SK-N-SH treated with all-trans-retinoic acid at 6 μM for 48 hours (cell line): Measurements from ENCODE around the gene SLC25A23.

ENCODE experiments used
- ATAC-seq: fragments of 200-7000 bp; cut with Tn5 transposase; 3 replicates; pipeline ENCODE4 v1.9.1; 2020; ENCODE audit warnings: mild to moderate bottlenecking, moderate library complexity
- ARNTL ChIP-seq: fragments of 450-650 bp; formaldehyde crosslinking; IDR thresholded peaks from 2 replicates; pipeline ENCODE4 v1.5.0; 2020; ENCODE audit warnings: low read depth, mild to moderate bottlenecking, moderate library complexity, borderline replicate concordance
- BACH2 ChIP-seq: fragments of 250-450 bp; sonication (Bioruptor Pico); IDR thresholded peaks from 2 replicates; pipeline ENCODE4 v1.9.0; 2021; ENCODE audit warnings: mild to moderate bottlenecking, borderline replicate concordance
- CREB5 ChIP-seq: fragments of 250-450 bp; sonication (Bioruptor Pico); IDR thresholded peaks from 2 replicates; pipeline ENCODE4 v1.5.1; 2020; ENCODE audit warnings: low read depth, mild to moderate bottlenecking, moderate library complexity
- CSDC2 ChIP-seq: fragments of 250-450 bp; sonication (Bioruptor Pico); IDR thresholded peaks from 2 replicates; pipeline ENCODE4 v1.5.0; 2020; ENCODE audit warnings: mild to moderate bottlenecking, moderate library complexity
- CSRNP3 ChIP-seq: fragments of 250-450 bp; sonication (Bioruptor Pico); IDR thresholded peaks from 2 replicates; pipeline ENCODE4 v1.5.1; 2021; ENCODE audit warnings: mild to moderate bottlenecking, moderate library complexity
- ESRRG ChIP-seq: fragments of 250-450 bp; sonication (Bioruptor Pico); IDR thresholded peaks from 2 replicates; pipeline ENCODE4 v1.6.1; 2021; ENCODE audit warnings: mild to moderate bottlenecking
- GLIS3 ChIP-seq: fragments of 250-450 bp; sonication (Bioruptor Pico); IDR thresholded peaks from 2 replicates; pipeline ENCODE4 v1.5.0; 2020; ENCODE audit warnings: mild to moderate bottlenecking, moderate library complexity
- ISL1 ChIP-seq: fragments of 250-450 bp; sonication (Bioruptor Pico); IDR thresholded peaks from 2 replicates; pipeline ENCODE4 v2.1.2; 2022; ENCODE audit warnings: mild to moderate bottlenecking, moderate library complexity
- OSR1 ChIP-seq: fragments of 250-450 bp; sonication (Bioruptor Pico); IDR thresholded peaks from 2 replicates; pipeline ENCODE4 v1.8.0; 2022; ENCODE audit warnings: moderate library complexity, mild to moderate bottlenecking, inconsistent platforms
- PATZ1 ChIP-seq: fragments of 250-450 bp; sonication (Bioruptor Pico); IDR thresholded peaks from 2 replicates; pipeline ENCODE4 v1.8.0; 2020; ENCODE audit warnings: mild to moderate bottlenecking, moderate library complexity, borderline replicate concordance
- POU6F1 ChIP-seq: fragments of 250-450 bp; sonication (Bioruptor Pico); IDR thresholded peaks from 2 replicates; pipeline ENCODE4 v1.8.0; 2021; ENCODE audit warnings: low read depth, mild to moderate bottlenecking, moderate library complexity, borderline replicate concordance
- PPARA ChIP-seq: fragments of 250-450 bp; sonication (Bioruptor Pico); IDR thresholded peaks from 2 replicates; pipeline ENCODE4 v1.5.0; 2020; ENCODE audit warnings: mild to moderate bottlenecking, borderline replicate concordance
- RARB ChIP-seq: fragments of 250-450 bp; sonication (Bioruptor Pico); IDR thresholded peaks from 2 replicates; pipeline ENCODE4 v1.8.0; 2021; ENCODE audit warnings: mild to moderate bottlenecking, moderate library complexity
- SNAI2 ChIP-seq: fragments of 250-450 bp; sonication (Bioruptor Pico); IDR thresholded peaks from 2 replicates; pipeline ENCODE4 v1.5.0; 2020; ENCODE audit warnings: mild to moderate bottlenecking, moderate library complexity
- TCF4 ChIP-seq: fragments of 250-450 bp; sonication (Bioruptor Pico); IDR thresholded peaks from 2 replicates; pipeline ENCODE4 v1.8.0; 2021; ENCODE audit warnings: mild to moderate bottlenecking, moderate library complexity, borderline replicate concordance
- TOX ChIP-seq: fragments of 250-450 bp; sonication (Bioruptor Pico); IDR thresholded peaks from 2 replicates; pipeline ENCODE4 v1.8.0; 2021; ENCODE audit warnings: mild to moderate bottlenecking, moderate library complexity, borderline replicate concordance
- TSHZ2 ChIP-seq: fragments of 250-450 bp; sonication (Bioruptor Pico); IDR thresholded peaks from 2 replicates; pipeline ENCODE4 v1.5.0; 2020; ENCODE audit warnings: mild to moderate bottlenecking, moderate library complexity
- ZC3H10 ChIP-seq: fragments of 250-450 bp; sonication (Bioruptor Pico); IDR thresholded peaks from 2 replicates; pipeline ENCODE4 v1.5.1; 2021; ENCODE audit warnings: mild to moderate bottlenecking, moderate library complexity
- ZFP3 ChIP-seq: fragments of 250-450 bp; sonication (Bioruptor Pico); IDR thresholded peaks from 2 replicates; pipeline ENCODE4 v1.5.0; 2020; ENCODE audit warnings: mild to moderate bottlenecking, moderate library complexity
- ZFP30 ChIP-seq: fragments of 450-650 bp; formaldehyde crosslinking; IDR thresholded peaks from 2 replicates; pipeline ENCODE4 v1.5.0; 2022; ENCODE audit warnings: mild to moderate bottlenecking, moderate library complexity
- ZNF565 ChIP-seq: fragments of 450-650 bp; formaldehyde crosslinking; conservative IDR thresholded peaks from 2 replicates; pipeline ENCODE4 v1.5.0; 2020; ENCODE audit warnings: low read depth, mild to moderate bottlenecking, moderate library complexity
- ZNF70 ChIP-seq: fragments of 450-650 bp; formaldehyde crosslinking; IDR thresholded peaks from 2 replicates; pipeline ENCODE4 v1.5.0; 2020; ENCODE audit warnings: mild to moderate bottlenecking, moderate library complexity
- ZNF8 ChIP-seq: fragments of 450-650 bp; formaldehyde crosslinking; IDR thresholded peaks from 2 replicates; pipeline ENCODE4 v1.5.0; 2020; ENCODE audit warnings: mild to moderate bottlenecking, moderate library complexity

SLC25A23 gene

GRCh38 chr19:6433663-6434062 is 25.9 kb downstream of the SLC25A23 start, which contains the start of gene SLC25A41:
TSS of gene SLC25A41 (minus strand) at chr19:6433763. CDS start at chr19:6433693, 70 bp downstream.
- TF ChIP-seq PATZ1 (CRISPR knock-in tag): no peak
- TF ChIP-seq TCF4 (CRISPR knock-in tag): no peak
- no peak for TF ChIP-seq ESRRG
- no peak for TF ChIP-seq SNAI2
- no peak for TF ChIP-seq OSR1
- no peak for TF ChIP-seq ZNF70
- TF ChIP-seq ISL1 (CRISPR knock-in tag): no peak
- TF ChIP-seq BACH2 (CRISPR knock-in tag): no peak
- TF ChIP-seq ZNF8 (CRISPR knock-in tag): no peak
- no peak for TF ChIP-seq CSRNP3
- no peak for TF ChIP-seq RARB (CRISPR knock-in tag)
- no peak for TF ChIP-seq ZC3H10
- no peak for ATAC-seq

GRCh38 chr19:6433165-6433564 is 26.4 kb downstream of the SLC25A23 start:
- no peak for TF ChIP-seq TSHZ2 (CRISPR knock-in tag)
- TF ChIP-seq CSDC2 (CRISPR knock-in tag): no peak
- TF ChIP-seq TCF4 (CRISPR knock-in tag): no peak
- TF ChIP-seq ISL1 (CRISPR knock-in tag): no peak
- no peak for TF ChIP-seq GLIS3
- no peak for TF ChIP-seq RARB (CRISPR knock-in tag)
- no peak for TF ChIP-seq CREB5 (CRISPR knock-in tag)
- no peak for TF ChIP-seq ZNF70
- no peak for TF ChIP-seq ZFP30 (CRISPR knock-in tag)
- TF ChIP-seq ZFP3 (CRISPR knock-in tag): no peak
- no peak for TF ChIP-seq POU6F1 (CRISPR knock-in tag)
- TF ChIP-seq ESRRG: no peak
- TF ChIP-seq ZNF8 (CRISPR knock-in tag): no peak
- no peak for TF ChIP-seq PPARA (CRISPR knock-in tag)
- TF ChIP-seq TOX: no peak
- no peak for TF ChIP-seq OSR1
- TF ChIP-seq ARNTL (CRISPR knock-in tag): no peak
- no peak for TF ChIP-seq ZC3H10
- TF ChIP-seq, all 23 proteins: peak for 0
- no peak for ATAC-seq

- ATAC-seq: no peak
- TF ChIP-seq RARB (CRISPR knock-in tag): no peak
- TF ChIP-seq PATZ1 (CRISPR knock-in tag): no peak
- TF ChIP-seq GLIS3: no peak
- TF ChIP-seq SNAI2: no peak
- TF ChIP-seq ZNF565 (CRISPR knock-in tag): no peak
- TF ChIP-seq ZNF70: no peak
- TF ChIP-seq PPARA (CRISPR knock-in tag): no peak
- no peak for TF ChIP-seq ARNTL (CRISPR knock-in tag)
- TF ChIP-seq OSR1: no peak
These were observed 27.7 kb downstream of the SLC25A23 start for GRCh38 chr19:6431891-6432290.
